ENCODE results near the gene C12orf76. TPM values are rescaled to one million over a fixed set of nuclear protein-coding genes. Genes with fewer than 3 reads are reported as not detected.

Gene C12orf76
- polyA plus RNA-seq, 1 donor (not counting 4 experiments of a cell fraction or from before 2014, with no cell fraction given) = 7.3 TPM

DNA sequence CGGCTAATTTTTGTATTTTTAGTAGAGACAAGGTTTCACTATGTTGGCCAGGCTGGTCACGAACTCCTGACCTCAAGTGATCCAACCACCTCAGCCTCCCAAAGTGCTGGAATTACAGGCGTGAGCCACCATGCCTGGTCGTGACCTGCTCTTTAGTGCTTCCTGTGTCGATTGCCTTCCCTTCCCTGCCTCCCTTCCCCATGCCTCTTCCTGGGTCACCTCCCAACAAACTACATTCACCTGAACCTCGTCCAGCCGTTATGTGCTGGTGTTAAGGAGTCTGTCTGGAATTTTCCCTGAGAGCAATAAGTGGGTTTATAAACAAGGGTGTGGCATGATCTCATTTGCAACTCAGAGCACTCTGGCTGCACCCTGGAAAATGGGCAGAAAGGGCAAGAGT is 32.1 kb upstream of the C12orf76 start:
- Histone ChIP-seq H4K20me1 (ENCODE audit: control insufficient read depth, extremely low read depth, insufficient read depth, low read length) (no peaks in the 10 kb centered on the region), H2AFZ (ENCODE audit: control insufficient read depth, low read length) (no peak overlapping the region), H3K27me3 (ENCODE audit: control insufficient read depth, extremely low read depth, insufficient read depth, low read length) (no peaks in the 10 kb centered on the region), H3K36me3 (ENCODE audit: control insufficient read depth in 2 of 2, extremely low read depth in 1 of 2, insufficient read depth in 2 of 2, low read length in 2 of 2) (no peaks in the 10 kb centered on the region), H3K4me3 (ENCODE audit: control insufficient read depth in 2 of 3, extremely low read depth in 1 of 3, insufficient read depth in 2 of 3, low read depth in 1 of 3, low read length in 3 of 3) (no peak overlapping the region), H3K9me3 (ENCODE audit: control insufficient read depth, low read depth, low read length) (no peaks in the 10 kb centered on the region), H3K9ac (ENCODE audit: control insufficient read depth, extremely low read depth, insufficient read depth, low read length) (no peak overlapping the region), H3K79me2 (ENCODE audit: control insufficient read depth, insufficient read depth, low read length) (no peaks in the 10 kb centered on the region), H3K4me1 (ENCODE audit: control insufficient read depth, extremely low read depth, insufficient read depth, low read length) (no peaks in the 10 kb centered on the region), H3K4me2 (ENCODE audit: control insufficient read depth, extremely low read depth, insufficient read depth, low read depth, low read length) (no peak overlapping the region), H3K27ac (ENCODE audit: control insufficient read depth, insufficient read depth, low read length) (no peak overlapping the region), H3K9me1 (ENCODE audit: control insufficient read depth, extremely low read depth, insufficient read depth, low read length) (no peaks in the 10 kb centered on the region)
- TF ChIP-seq EZH2 (IDR thresholded peaks at IDR 0.05; ENCODE audit: low read length) = no peak
- TF ChIP-seq, protein P1, sequence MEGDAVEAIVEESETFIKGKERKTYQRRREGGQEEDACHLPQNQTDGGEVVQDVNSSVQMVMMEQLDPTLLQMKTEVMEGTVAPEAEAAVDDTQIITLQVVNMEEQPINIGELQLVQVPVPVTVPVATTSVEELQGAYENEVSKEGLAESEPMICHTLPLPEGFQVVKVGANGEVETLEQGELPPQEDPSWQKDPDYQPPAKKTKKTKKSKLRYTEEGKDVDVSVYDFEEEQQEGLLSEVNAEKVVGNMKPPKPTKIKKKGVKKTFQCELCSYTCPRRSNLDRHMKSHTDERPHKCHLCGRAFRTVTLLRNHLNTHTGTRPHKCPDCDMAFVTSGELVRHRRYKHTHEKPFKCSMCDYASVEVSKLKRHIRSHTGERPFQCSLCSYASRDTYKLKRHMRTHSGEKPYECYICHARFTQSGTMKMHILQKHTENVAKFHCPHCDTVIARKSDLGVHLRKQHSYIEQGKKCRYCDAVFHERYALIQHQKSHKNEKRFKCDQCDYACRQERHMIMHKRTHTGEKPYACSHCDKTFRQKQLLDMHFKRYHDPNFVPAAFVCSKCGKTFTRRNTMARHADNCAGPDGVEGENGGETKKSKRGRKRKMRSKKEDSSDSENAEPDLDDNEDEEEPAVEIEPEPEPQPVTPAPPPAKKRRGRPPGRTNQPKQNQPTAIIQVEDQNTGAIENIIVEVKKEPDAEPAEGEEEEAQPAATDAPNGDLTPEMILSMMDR (optimal IDR thresholded peaks at IDR 0.05 in 1 of 3, IDR thresholded peaks at IDR 0.05 in 1 of 3, conservative IDR thresholded peaks at IDR 0.05 in 1 of 3; ENCODE audit: extremely low read depth in 1 of 3, insufficient read depth in 2 of 3, low read length in 3 of 3) = no peak
- DNase-seq (ENCODE audit: low read depth, low spot score) = no peak
- no peak for FAIRE-seq
- dilution Hi-C loops (cut with MboI; ENCODE audit: extremely low pct_ligation_motif_present, low sequenced_read_pairs) = no loop called here

DNA sequence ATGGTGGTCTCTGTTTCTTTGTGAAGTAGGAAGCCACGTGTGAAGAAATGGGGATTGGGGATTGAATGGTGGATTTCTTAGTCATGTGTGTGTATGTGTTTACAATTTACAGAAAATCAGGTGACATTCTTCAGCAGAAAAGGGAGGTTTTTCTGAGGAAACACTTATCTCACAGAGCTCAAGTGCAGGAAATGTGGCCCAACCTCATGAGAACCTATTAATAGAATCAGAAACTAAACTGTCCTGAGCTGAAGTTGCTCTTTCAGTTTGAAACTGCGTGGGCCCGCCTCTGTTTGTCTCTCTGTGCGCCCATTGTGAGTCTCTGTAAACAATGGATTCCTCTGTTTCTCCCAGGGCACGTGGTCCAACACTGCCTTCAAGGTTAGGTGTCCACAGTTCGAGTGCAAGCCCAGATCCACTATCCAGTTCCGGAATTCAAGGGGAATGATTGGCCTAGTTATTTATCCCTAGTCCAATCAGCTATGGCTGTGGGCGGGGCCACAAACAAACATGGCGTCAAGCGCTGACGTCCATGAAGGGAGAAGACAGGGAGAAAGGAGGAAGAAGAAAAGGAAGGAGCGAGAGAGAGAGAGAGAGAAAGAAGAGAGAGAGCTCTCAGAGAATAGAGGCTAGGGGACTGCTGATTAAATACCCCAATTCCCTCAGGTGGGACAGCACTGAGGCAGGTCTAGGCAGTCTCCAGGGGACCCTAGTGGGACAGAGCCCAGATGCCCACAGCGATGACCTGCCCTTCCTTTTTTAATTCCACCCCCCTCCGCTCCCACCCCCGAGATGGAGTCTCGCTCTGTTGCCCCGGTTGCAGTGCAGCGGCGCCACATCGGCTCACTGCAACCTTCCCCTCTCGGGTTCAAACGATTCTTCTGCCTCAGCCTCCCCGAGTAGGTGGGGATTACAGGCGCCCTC is 31.4 kb upstream of the C12orf76 start:
- no peaks in the 10 kb centered on the region for H3K36me3 ChIP-seq (ENCODE audit: control insufficient read depth in 2 of 2, extremely low read depth in 1 of 2, insufficient read depth in 2 of 2, low read length in 2 of 2)

More for the DNA sequence above, 31.4 kb upstream of the C12orf76 start:
- TF ChIP-seq EZH2 (IDR thresholded peaks at IDR 0.05; ENCODE audit: low read length) = no peak
- TF ChIP-seq, protein P1 (optimal IDR thresholded peaks at IDR 0.05 in 1 of 3, IDR thresholded peaks at IDR 0.05 in 1 of 3, conservative IDR thresholded peaks at IDR 0.05 in 1 of 3; ENCODE audit: extremely low read depth in 1 of 3, insufficient read depth in 2 of 3, low read length in 3 of 3) = no peak
- dilution Hi-C loops (cut with MboI; ENCODE audit: extremely low pct_ligation_motif_present, low sequenced_read_pairs) = no loop called here
- FAIRE-seq = no peak
- no peak overlapping the region for H3K27ac ChIP-seq (ENCODE audit: control insufficient read depth, insufficient read depth, low read length)
- no peak for DNase-seq (ENCODE audit: low read depth, low spot score)
- no peaks in the 10 kb centered on the region for H4K20me1 ChIP-seq (ENCODE audit: control insufficient read depth, extremely low read depth, insufficient read depth, low read length)
- no peaks in the 10 kb centered on the region for H3K4me1 ChIP-seq (ENCODE audit: control insufficient read depth, extremely low read depth, insufficient read depth, low read length)
- no peaks in the 10 kb centered on the region for H3K27me3 ChIP-seq (ENCODE audit: control insufficient read depth, extremely low read depth, insufficient read depth, low read length)
- no peak overlapping the region for H3K9ac ChIP-seq (ENCODE audit: control insufficient read depth, extremely low read depth, insufficient read depth, low read length)
- H3K79me2 ChIP-seq (ENCODE audit: control insufficient read depth, insufficient read depth, low read length) = no peaks in the 10 kb centered on the region
- H3K4me2 ChIP-seq (ENCODE audit: control insufficient read depth, extremely low read depth, insufficient read depth, low read depth, low read length) = no peak overlapping the region
- no peak overlapping the region for H3K4me3 ChIP-seq (ENCODE audit: control insufficient read depth in 2 of 3, extremely low read depth in 1 of 3, insufficient read depth in 2 of 3, low read depth in 1 of 3, low read length in 3 of 3)
- H2AFZ ChIP-seq (ENCODE audit: control insufficient read depth, low read length) = no peak overlapping the region
- no peaks in the 10 kb centered on the region for H3K9me1 ChIP-seq (ENCODE audit: control insufficient read depth, extremely low read depth, insufficient read depth, low read length)
- H3K9me3 ChIP-seq (ENCODE audit: control insufficient read depth, low read depth, low read length) = no peaks in the 10 kb centered on the region

Measured in keratinocyte (primary cell).